Glutamatergic neuron (in vitro differentiated cells): Measurements from ENCODE around the gene TOPAZ1. TPM values are rescaled to one million over a fixed set of nuclear protein-coding genes. Genes with fewer than 3 reads are reported as not detected.

ENCODE experiments used
- DNase-seq: peaks from one replicate; pipeline ENCODE4 v3.0.0; 2022
- H3K27ac Mint-ChIP-seq: one replicate; pipeline ENCODE4 v1.8.0; 2020; ENCODE audit warnings: mild to moderate bottlenecking, mixed read lengths, inconsistent platforms; ENCODE audit not compliant: unreplicated experiment
- H3K27me3 Mint-ChIP-seq: one replicate; pipeline ENCODE4 v1.8.0; 2020; ENCODE audit warnings: mild to moderate bottlenecking, moderate library complexity, mixed read lengths, inconsistent platforms; ENCODE audit not compliant: unreplicated experiment
- H3K36me3 Mint-ChIP-seq: one replicate; pipeline ENCODE4 v1.8.0; 2020; ENCODE audit warnings: mild to moderate bottlenecking, mixed read lengths, inconsistent platforms; ENCODE audit not compliant: unreplicated experiment
- H3K4me1 Mint-ChIP-seq: one replicate; pipeline ENCODE4 v1.8.0; 2020; ENCODE audit warnings: mild to moderate bottlenecking, low read depth, mixed read lengths, inconsistent platforms; ENCODE audit not compliant: unreplicated experiment
- H3K4me3 Mint-ChIP-seq: one replicate; pipeline ENCODE4 v1.8.0; 2020; ENCODE audit warnings: mild to moderate bottlenecking, mixed read lengths, inconsistent platforms; ENCODE audit not compliant: unreplicated experiment
- H3K9me3 Mint-ChIP-seq: one replicate; pipeline ENCODE4 v1.8.0; 2020; ENCODE audit warnings: mild to moderate bottlenecking, moderate library complexity, mixed read lengths, inconsistent platforms; ENCODE audit not compliant: unreplicated experiment
- CTCF ChIP-seq: fragments of 200-600 bp; sonication (generic); IDR thresholded peaks from one replicate; pipeline ENCODE4 v1.5.0; 2021; ENCODE audit not compliant: partially characterized antibody, unreplicated experiment
- total RNA-seq: library from RNA; stranded (reverse); fragmentation: NEBNext Ultra II Directional; extraction: Animal tissue kit (Norgen Biotek cat#: 25700); gene quantifications from one replicate; pipeline ENCODE4 v1.2.1, GENCODE V29; 2021; ENCODE audit not compliant: unreplicated experiment

Gene TOPAZ1
- total RNA-seq, 1 donor from 2014 or later, result not detected

- Mint-ChIP-seq H3K4me1 (no peaks in the 10 kb centered on the region), H3K36me3 (no peaks in the 10 kb centered on the region), H3K9me3 (no peaks in the 10 kb centered on the region), H3K27me3 (no peaks in the 10 kb centered on the region), H3K27ac (no peak overlapping the region), H3K4me3 (no peak overlapping the region)
- TF ChIP-seq CTCF, result no peak
- no peak for DNase-seq
These were observed 17.7 kb downstream of the TOPAZ1 start for GRCh38 chr3:44259404-44259803.

GRCh38 chr3:44264146-44264545 lies 22.5 kb downstream of the TOPAZ1 start:
- H3K4me1 Mint-ChIP-seq, result no peaks in the 10 kb centered on the region
- no peak for TF ChIP-seq CTCF
- no peak overlapping the region for H3K4me3 Mint-ChIP-seq
- no peaks in the 10 kb centered on the region for H3K9me3 Mint-ChIP-seq
- no peak overlapping the region for H3K27ac Mint-ChIP-seq
- H3K36me3 Mint-ChIP-seq, result no peaks in the 10 kb centered on the region
- no peaks in the 10 kb centered on the region for H3K27me3 Mint-ChIP-seq
- no peak for DNase-seq

GRCh38 chr3:44265815-44266214 lies 24.1 kb downstream of the TOPAZ1 start:
- Mint-ChIP-seq H3K36me3 (no peaks in the 10 kb centered on the region), H3K27ac (no peak overlapping the region), H3K9me3 (no peaks in the 10 kb centered on the region), H3K4me3 (no peak overlapping the region), H3K27me3 (no peaks in the 10 kb centered on the region), H3K4me1 (no peaks in the 10 kb centered on the region)
- DNase-seq, result no peak
- no peak for TF ChIP-seq CTCF

GRCh38 chr3:44272191-44272590 lies 30.5 kb downstream of the TOPAZ1 start:
- Mint-ChIP-seq H3K36me3 (no peaks in the 10 kb centered on the region), H3K27me3 (no peaks in the 10 kb centered on the region), H3K27ac (no peak overlapping the region), H3K4me3 (no peak overlapping the region), H3K4me1 (no peaks in the 10 kb centered on the region), H3K9me3 (no peaks in the 10 kb centered on the region)
- no peak for TF ChIP-seq CTCF
- no peak for DNase-seq

- no peaks in the 10 kb centered on the region for H3K27me3 Mint-ChIP-seq
- no peak for TF ChIP-seq CTCF
- DNase-seq, result no peak
- H3K9me3 Mint-ChIP-seq, result no peaks in the 10 kb centered on the region
- H3K36me3 Mint-ChIP-seq, result no peaks in the 10 kb centered on the region
- no peak overlapping the region for H3K27ac Mint-ChIP-seq
- no peak overlapping the region for H3K4me3 Mint-ChIP-seq
- H3K4me1 Mint-ChIP-seq, result no peaks in the 10 kb centered on the region
These were observed 36.2 kb downstream of the TOPAZ1 start for GRCh38 chr3:44277925-44278324.
